SKM-1 treated with dmso at 0.1 percent for 144 hours (cell line): ENCODE measurements around the gene AASS.
"Not testable (repeated sequence)": the region's sequence is repeated elsewhere in the genome, so short reads cannot be mapped to it uniquely, and the experiment has no call there.

Experiments
- DNase-seq: peaks from one replicate; lab custom pipeline; 2025; ENCODE audit not compliant: unreplicated experiment; lab: John Stamatoyannopoulos, UW

AASS gene

DNA sequence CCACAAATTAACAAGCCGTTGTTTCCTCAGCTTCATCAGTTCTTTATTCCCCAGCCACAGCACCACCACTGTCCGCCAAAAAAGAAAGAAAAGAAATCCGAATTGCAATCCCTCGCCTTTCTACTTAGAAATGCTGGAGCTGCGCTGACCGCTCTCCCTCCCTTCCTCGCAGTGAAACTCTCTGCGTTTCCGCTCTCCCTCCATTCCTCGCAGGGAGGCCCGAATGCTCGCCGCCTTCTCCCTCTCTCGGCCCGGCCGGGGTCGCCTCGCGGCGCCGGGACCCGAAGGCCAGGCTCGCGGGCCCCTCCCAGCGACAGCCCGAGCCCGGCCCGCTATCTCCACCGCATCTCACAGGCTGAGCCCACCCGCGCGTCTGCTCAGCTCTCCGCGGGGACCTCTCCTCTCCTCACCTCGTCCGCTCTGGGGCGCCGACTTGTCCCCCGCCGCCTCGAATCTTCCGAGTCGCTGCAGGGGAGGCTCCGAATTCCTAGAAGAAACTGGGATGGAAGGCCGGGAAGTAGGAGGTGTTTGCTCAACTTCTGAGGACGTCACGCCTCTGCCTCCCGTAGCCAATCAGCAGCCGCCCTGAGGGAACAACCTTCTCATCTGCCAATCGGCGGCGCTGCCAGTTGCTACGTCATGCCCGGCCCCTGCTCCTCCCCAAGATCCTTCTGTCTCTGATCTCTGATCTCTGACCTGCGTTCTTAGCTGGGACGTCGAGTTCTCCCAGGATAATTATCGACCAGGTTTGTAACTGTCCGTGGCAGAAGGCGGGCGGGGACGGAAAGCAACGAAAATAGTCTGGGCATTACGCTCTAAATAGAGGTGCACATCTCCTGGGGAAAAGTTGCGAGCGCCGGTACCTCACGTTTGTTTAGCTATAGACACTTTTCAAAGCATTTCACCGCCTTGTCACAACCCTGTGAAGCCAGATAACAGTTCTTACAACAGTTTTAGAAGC, at the start of gene AASS:
Gene AASS, minus strand, starts transcription at position 499 of the 961 bp plus-strand sequence. CDS start 10,523 bp downstream, outside the sequence.
- peak; percentile 90 for DNase-seq

DNA sequence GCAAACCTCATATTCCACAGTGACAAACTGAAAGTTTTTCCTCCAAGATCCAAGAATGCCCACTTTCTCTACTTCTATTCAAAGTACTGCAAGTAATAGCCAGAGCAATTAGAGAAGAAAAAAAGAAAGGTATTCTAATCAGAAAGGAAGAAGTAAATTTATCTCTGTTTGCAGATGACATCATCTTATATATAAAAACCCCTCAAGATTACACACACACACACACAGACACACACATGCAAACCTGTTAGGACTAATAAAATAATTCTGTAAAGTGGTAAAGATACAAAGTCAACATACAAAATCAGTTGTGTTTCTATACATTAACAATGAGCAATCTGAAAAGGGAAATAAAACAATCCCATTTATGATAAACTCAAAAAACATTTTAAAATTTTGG, 44.7 kb upstream of the AASS start:
- no peak for DNase-seq

- DNase-seq = no peak
These were observed 39.1 kb upstream of the AASS start for GRCh38 chr7:122183106-122183505.

DNA sequence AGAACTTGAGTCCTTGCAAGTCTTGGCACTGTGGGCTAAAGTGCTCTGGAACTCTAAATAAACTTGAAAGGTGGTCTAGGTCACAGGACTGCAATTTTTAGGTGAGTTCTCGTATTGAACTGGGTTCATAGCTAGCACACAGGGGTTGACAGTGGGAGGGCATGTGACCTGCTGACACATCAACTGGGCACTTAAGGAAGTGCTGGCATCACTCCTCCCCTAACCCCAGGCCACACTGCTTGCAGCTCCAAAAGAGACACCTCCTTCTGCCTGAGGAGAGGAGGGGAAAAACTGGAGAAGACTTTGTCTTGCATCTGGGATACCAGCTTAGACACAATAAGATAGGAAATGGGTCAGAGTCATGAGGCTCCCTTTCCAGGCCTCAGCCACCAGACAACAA, 38.0 kb upstream of the AASS start:
- DNase-seq = no peak

GRCh38 chr7:122172144-122172543, 28.1 kb upstream of the AASS start:
- not testable (repeated sequence) for DNase-seq

DNA sequence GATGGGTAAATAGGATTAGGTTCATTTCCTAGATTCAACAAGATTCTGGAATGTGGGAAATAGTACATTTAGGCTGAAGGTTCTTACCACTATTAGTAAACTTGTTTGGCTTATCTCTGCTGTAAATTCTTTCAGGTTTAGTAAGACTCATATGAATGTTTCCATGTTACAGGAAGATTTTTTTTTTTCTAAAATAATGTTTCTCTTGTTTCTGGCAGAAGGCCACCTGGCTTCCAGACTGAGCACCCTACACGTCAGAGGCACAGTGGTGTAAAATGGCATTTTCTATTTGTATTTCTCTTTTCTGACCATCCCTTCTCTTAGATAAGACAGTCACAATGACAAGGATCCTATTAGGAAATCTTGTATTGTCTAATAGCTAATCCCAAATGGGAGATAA, 22.7 kb upstream of the AASS start:
- no peak for DNase-seq

DNA sequence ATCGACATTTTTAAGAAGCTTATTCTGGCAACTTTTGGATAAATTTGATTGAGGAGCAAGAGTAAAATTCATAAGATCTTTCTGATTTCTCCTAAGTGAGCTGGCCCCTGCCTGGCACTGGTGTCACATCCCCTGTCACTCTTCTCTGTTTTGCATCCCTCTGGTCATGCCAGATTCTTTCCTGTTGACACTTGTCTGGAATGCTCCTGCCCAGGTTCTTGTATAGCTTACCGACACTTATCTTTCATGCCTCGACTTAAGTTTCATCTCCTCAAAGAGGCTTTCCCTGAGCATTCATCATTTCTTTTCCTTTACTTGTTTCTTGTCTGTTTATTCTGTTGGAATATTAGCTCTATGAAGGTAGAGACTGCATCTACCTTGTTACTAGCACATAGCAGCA, 22.2 kb upstream of the AASS start:
- DNase-seq = no peak

GRCh38 chr7:122161628-122162027, 17.6 kb upstream of the AASS start:
- no peak for DNase-seq

DNA sequence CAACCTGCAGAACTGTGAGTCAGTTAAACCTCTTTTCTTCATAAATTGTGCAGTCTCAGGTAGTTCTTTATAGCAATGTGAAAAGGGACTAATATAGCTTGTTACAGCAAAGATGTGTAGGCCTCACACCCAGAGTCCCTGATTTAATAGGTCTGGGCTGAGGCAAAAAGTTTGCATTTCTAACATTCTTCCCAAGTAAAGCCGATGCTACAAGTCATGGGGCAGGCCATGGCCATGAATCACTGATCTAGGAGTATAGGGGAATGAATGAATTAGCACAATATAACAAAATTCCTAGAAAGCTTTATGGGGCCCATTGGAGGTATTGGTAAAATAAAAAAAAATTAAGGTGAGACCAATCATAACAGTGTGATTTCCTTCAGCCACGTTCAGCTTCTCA, 11.5 kb upstream of the AASS start:
- DNase-seq = no peak

DNA sequence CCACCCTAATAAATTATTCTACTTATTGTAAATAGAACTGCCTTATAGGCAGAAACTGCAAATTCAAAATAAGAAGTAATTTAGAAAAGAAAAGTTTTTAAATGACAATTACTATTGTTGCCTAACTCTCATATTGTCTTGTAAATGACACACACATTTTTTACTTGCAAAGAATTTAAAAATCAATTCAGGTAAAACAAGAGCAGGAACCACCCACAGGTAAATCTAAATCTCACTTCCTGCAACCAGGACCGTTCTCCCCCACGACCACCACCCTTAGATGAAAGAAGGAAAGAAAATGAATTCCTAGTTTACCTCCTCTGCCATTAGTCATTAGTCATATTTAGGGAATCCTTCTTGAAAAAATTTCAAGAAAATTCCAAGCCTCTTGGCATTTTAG, 4.8 kb upstream of the AASS start:
- no peak for DNase-seq

- no peak for DNase-seq
These were observed 4.0 kb upstream of the AASS start for GRCh38 chr7:122148081-122148480.

DNA sequence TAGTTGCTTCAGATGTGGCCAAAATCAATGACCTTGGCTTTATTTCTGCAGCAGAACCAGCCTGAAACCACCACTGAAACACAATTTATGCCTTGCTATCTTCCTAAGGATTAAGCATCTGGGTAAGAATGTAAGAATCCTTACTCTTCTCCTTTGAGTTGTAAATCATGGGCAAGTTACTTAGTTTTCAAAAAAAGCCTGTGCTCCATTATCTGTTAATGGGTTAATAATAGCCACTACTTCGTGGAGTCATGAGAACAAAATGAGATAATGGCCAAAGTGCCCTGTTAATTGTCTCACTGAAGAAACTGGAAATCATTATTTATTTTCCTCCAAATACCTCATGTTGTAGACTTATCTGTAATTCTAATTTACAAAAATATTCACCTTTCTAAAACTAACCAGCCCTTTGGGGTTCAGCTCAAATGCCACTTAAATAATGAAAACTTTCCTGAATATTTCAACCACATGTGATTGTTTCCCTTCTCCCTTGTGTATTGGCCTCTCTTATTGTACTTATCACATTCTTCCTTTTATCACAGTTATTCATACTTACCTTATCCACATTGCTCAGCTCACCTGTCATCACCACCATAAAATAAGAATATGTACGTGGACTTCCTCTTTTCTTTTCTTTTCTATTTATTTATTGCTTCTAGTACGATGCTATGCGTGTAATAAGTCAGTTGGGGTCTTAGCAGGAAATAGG, 2.0 kb upstream of the AASS start:
- no peak for DNase-seq

GRCh38 chr7:122143376-122143750, 686 bp downstream of the AASS start:
- DNase-seq = no peak

DNA sequence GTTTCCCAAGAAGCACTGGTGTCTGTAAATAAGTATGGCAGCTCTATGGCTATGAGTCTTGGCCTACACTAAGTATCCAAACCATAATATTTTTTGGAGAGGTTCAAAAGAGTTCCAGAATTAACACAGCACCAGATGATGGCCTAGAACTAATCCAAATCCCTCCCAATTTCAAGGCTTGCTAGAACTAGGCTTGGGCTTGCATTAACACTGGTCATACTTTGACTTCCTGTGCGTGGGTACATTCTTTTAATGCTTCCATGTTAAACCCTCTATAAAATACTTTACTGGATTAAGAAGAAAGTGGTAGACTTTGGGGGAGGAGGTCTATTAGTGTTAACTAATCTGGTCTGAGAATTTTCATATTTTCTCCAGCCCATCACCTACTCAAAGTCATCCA, 3.1 kb downstream of the AASS start:
- no peak for DNase-seq

- no peak for DNase-seq
These were observed 6.6 kb downstream of the AASS start for GRCh38 chr7:122137251-122138077.

DNA sequence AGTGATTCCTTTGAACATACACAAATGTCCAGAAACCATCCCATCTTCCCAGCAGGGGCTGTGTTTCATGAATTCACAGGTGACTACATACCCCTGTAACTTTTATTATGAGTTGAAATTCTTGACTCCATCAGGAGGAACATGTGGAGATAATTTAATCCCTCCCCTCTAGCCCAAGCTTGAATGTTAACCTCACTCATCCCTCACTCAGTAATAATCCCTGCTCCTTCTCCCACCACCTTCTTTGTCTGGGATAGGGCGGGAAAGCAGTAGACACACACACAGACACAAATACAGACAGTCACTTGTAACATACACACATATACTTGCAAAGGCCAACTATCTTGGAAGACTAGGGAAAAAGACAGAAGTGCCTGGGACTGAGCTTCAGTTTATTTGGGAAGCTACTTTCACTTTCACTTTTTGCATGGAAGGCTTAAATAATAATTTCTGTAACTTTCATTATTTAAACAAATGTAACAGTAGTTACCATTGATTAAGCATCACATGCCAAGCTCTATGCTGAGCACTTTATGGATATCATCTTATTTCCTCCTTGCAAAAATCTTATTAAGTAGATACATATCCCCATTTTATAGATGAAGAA, 7.3 kb downstream of the AASS start:
- DNase-seq = no peak

DNA sequence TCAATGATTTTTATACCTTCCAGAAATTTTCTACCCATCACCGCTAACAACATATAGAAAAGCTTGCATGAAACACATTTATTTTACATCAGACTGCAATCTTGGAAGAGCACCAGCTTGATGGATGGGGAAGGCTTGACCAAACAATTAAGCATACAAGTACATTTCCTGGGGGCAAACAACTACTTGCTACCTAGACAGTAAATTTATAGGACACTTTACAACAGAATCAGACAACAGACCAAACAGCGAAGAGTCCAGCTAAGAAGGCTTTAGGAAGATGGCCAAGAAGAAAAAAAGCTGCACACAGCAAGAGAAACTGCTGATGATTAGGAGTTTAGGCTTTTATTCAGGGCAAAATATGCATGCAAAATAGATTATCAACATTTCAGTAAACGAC, 8.0 kb downstream of the AASS start:
- no peak for DNase-seq

DNA sequence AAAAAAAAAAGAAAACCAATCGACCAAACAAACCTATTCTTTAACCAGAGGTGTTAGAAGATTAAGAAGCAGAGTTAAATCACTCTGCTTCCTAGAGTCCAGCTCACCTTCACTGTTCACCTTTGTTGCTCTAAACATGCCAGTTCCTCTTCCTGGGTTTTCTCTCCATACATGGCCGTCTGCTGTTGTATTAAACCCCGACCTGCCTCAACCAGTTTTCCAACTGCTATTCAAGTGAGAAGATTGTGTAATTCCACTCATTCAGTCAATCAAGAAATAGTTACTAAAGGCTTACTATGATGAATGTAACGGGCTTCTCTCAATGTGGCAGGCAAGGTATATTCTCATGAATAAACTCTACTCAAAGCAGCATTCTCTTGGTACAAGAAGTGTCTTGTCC, 8.8 kb downstream of the AASS start:
- no peak for DNase-seq

- not testable (repeated sequence) for DNase-seq
These were observed 9.3 kb downstream of the AASS start for GRCh38 chr7:122134793-122135192.

- no peak for DNase-seq
These were observed 10.6 kb downstream of the AASS start for GRCh38 chr7:122133477-122133876.

GRCh38 chr7:122132341-122132740, 11.7 kb downstream of the AASS start:
- DNase-seq = no peak
